ENCODE results near the gene TNFSF18.

DNA sequence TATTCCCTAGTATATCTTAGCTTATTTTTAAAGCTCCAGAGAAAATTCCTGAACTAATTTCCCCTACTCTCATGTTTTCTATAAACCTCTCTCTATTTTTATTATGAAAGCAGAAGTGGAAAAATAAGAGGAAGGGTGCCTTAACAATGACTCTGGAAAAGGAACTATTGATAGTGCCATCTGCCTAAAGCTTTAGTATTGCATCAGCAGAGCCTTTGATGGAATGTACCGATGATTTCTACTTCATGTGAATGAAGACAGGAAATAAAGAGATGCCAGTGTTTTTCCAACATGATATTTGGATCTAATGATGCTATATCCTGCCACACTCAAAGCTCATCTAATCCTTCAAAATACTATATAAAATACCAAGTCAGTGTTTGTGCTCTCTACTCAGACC is 35.1 kb downstream of the TNFSF18 start:
- no peak for TF ChIP-seq EZH2 (IDR thresholded peaks at IDR 0.05; ENCODE audit: borderline replicate concordance, control insufficient read depth, low read depth, low read length)
- TF ChIP-seq CHD4 (IDR thresholded peaks at IDR 0.05): no peak
- TF ChIP-seq RCOR1 (conservative IDR thresholded peaks at IDR 0.05; ENCODE audit: low read depth, low read length): no peak
- TF ChIP-seq, protein P1, sequence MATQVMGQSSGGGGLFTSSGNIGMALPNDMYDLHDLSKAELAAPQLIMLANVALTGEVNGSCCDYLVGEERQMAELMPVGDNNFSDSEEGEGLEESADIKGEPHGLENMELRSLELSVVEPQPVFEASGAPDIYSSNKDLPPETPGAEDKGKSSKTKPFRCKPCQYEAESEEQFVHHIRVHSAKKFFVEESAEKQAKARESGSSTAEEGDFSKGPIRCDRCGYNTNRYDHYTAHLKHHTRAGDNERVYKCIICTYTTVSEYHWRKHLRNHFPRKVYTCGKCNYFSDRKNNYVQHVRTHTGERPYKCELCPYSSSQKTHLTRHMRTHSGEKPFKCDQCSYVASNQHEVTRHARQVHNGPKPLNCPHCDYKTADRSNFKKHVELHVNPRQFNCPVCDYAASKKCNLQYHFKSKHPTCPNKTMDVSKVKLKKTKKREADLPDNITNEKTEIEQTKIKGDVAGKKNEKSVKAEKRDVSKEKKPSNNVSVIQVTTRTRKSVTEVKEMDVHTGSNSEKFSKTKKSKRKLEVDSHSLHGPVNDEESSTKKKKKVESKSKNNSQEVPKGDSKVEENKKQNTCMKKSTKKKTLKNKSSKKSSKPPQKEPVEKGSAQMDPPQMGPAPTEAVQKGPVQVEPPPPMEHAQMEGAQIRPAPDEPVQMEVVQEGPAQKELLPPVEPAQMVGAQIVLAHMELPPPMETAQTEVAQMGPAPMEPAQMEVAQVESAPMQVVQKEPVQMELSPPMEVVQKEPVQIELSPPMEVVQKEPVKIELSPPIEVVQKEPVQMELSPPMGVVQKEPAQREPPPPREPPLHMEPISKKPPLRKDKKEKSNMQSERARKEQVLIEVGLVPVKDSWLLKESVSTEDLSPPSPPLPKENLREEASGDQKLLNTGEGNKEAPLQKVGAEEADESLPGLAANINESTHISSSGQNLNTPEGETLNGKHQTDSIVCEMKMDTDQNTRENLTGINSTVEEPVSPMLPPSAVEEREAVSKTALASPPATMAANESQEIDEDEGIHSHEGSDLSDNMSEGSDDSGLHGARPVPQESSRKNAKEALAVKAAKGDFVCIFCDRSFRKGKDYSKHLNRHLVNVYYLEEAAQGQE (IDR thresholded peaks at IDR 0.05; ENCODE audit: low read depth, low read length): no peak
- no peak for TF ChIP-seq POU2F2 (IDR thresholded peaks at IDR 0.05; ENCODE audit: borderline replicate concordance, low read depth, low read length)
- no peak for TF ChIP-seq CREB1 (IDR thresholded peaks at IDR 0.05; ENCODE audit: low read depth)
- TF ChIP-seq, protein P2, sequence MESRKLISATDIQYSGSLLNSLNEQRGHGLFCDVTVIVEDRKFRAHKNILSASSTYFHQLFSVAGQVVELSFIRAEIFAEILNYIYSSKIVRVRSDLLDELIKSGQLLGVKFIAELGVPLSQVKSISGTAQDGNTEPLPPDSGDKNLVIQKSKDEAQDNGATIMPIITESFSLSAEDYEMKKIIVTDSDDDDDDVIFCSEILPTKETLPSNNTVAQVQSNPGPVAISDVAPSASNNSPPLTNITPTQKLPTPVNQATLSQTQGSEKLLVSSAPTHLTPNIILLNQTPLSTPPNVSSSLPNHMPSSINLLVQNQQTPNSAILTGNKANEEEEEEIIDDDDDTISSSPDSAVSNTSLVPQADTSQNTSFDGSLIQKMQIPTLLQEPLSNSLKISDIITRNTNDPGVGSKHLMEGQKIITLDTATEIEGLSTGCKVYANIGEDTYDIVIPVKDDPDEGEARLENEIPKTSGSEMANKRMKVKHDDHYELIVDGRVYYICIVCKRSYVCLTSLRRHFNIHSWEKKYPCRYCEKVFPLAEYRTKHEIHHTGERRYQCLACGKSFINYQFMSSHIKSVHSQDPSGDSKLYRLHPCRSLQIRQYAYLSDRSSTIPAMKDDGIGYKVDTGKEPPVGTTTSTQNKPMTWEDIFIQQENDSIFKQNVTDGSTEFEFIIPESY (IDR thresholded peaks at IDR 0.05): no peak
- no peak for TF ChIP-seq POLR2A (IDR thresholded peaks at IDR 0.05; ENCODE audit: low read depth, low read length)
- TF ChIP-seq EP300 (IDR thresholded peaks at IDR 0.05; ENCODE audit: borderline replicate concordance in 1 of 2, control insufficient read depth in 1 of 2, low read depth in 2 of 2, low read length in 2 of 2): no peak
- TF ChIP-seq BACH1 (IDR thresholded peaks at IDR 0.05; ENCODE audit: borderline replicate concordance): no peak

All from GM12878 (cell line).